ENCODE results near the gene EPHA3. TPM values are rescaled to one million over a fixed set of nuclear protein-coding genes. Genes with fewer than 3 reads are reported as not detected.

EPHA3 gene
- total and polyA plus RNA-seq, 10 of the 15 experiments (the other 5 are each of a cell fraction or from before 2014, with no cell fraction given), result 0.03 to 39.0 (median 0.07) TPM; not detected in 4

DNA sequence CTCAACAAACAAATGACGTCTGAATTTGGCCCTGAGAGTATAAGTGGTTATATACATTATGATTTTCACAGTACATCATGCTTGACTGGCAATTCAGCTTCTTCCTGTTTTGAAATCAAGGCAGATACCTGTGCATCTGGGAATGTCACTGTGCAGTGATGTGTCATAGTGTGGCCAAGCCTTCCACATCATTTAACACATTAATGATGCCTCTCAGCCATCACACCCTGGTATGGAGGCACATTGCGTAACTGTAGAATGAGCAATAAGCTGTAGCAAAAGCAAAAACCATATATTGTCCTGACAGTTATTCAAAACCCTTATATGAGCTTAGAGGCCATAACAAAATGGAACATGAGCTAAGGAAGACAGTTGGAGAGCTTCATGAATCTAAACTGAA is 246.0 kb downstream of the EPHA3 start:
- Histone ChIP-seq H2AFZ (ENCODE audit: control insufficient read depth, low read depth, low read length) (no peak overlapping the region), H4K20me1 (ENCODE audit: control insufficient read depth, insufficient read depth) (no peaks in the 10 kb centered on the region), H3K36me3 (ENCODE audit: control insufficient read depth in 2 of 2, insufficient read depth in 2 of 2, low read length in 1 of 2) (no peaks in the 10 kb centered on the region), H3K9me3 (replicated peaks; ENCODE audit: control insufficient read depth, insufficient read depth, low read length) (no peaks in the 10 kb centered on the region), H3K4me1 (ENCODE audit: control insufficient read depth, insufficient read depth, low read length) (no peaks in the 10 kb centered on the region), H3K4me2 (ENCODE audit: control insufficient read depth, insufficient read depth) (no peak overlapping the region), H3K27me3 (replicated peaks in 1 of 2; ENCODE audit: control insufficient read depth in 2 of 2, insufficient read depth in 2 of 2, low read length in 1 of 2) (no peaks in the 10 kb centered on the region), H3K27ac (ENCODE audit: control insufficient read depth, insufficient read depth) (no peak overlapping the region), H3K79me2 (ENCODE audit: control insufficient read depth, insufficient read depth, low read length) (no peaks in the 10 kb centered on the region), H3K4me3 (no peak overlapping the region), H3K9ac (ENCODE audit: control insufficient read depth, insufficient read depth, low read length) (no peak overlapping the region)
- CTCF ChIA-PET, result interaction anchor here (1.3 kb wide), 1 partner anchor 232 kb away, joined by 3 read pairs; no protein-coding TSS in a partner anchor
- FAIRE-seq, result no peak
- SMC1A ChIA-PET (ENCODE audit: uncharacterized antibody, unreplicated experiment), result interaction anchor here (0.9 kb wide), 1 partner anchor 122 kb away, joined by 3 read pairs; no protein-coding TSS in a partner anchor
- ATAC-seq, result no peak
- intact Hi-C loops (cut with micrococcal nuclease; ENCODE audit: unreplicated experiment), result no loop called here
- POLR2A ChIA-PET, result interaction anchor here (0.6 kb wide), 1 partner anchor 223 kb away, joined by 3 read pairs; no protein-coding TSS in a partner anchor
- in situ Hi-C loops (cut with MboI), result no loop called here
- no TSS peak for BruUV-seq (replicated peaks)
- RAD21 ChIA-PET (ENCODE audit: unreplicated experiment), result no interaction called here
- WGBS (ENCODE audit: insufficient coverage, insufficient replicate concordance, low lambda C conversion rate, missing lambda C conversion rate), result 43% methylated on average over 2 of the region's 2 CpGs
- no peak for DNase-seq (ENCODE audit: low read depth, low spot score)
- TF ChIP-seq SREBF2 (IDR thresholded peaks at IDR 0.05; ENCODE audit: low read length), result no peak
- TF ChIP-seq ZNF384 (IDR thresholded peaks at IDR 0.05; ENCODE audit: borderline replicate concordance, low read depth, low read length), result no peak
- no peak for TF ChIP-seq ZNF24 (IDR thresholded peaks at IDR 0.05)
- no peak for TF ChIP-seq IRF4 (IDR thresholded peaks at IDR 0.05; ENCODE audit: low read depth, low read length)
- TF ChIP-seq KAT2A (conservative IDR thresholded peaks at IDR 0.05; ENCODE audit: control insufficient read depth, low read depth, low read length), result no peak
- no peak for TF ChIP-seq CHD2 (IDR thresholded peaks at IDR 0.05; ENCODE audit: borderline replicate concordance, low read depth, low read length)
- no peak for TF ChIP-seq CREM (IDR thresholded peaks at IDR 0.05; ENCODE audit: low read depth)
- TF ChIP-seq CHD4 (IDR thresholded peaks at IDR 0.05), result no peak
- TF ChIP-seq RFX5 (IDR thresholded peaks at IDR 0.05; ENCODE audit: low read depth, low read length), result no peak

DNA sequence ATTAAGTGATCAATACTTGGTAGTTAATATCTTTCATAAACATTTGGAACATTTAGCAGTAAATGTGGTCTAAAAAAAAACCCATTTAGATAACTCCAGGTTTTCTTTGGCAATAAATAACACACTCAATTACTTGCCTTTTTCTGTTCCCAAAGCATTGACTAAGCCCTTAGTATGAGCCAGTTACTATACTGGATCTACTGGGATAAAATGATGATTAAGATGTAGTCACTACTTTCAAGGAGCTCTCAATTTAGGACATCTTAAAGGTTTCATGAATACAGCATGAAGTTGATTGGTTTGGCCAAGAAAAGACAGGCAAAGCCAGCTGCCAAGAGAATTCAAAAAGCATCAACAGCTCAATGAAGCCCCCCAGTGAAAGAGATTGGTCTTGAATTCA is 250.9 kb downstream of the EPHA3 start:
- Histone ChIP-seq H4K20me1 (ENCODE audit: control insufficient read depth, insufficient read depth) (no peaks in the 10 kb centered on the region), H3K9me3 (replicated peaks; ENCODE audit: control insufficient read depth, insufficient read depth, low read length) (no peaks in the 10 kb centered on the region), H3K36me3 (ENCODE audit: control insufficient read depth in 2 of 2, insufficient read depth in 2 of 2, low read length in 1 of 2) (no peaks in the 10 kb centered on the region), H3K27ac (ENCODE audit: control insufficient read depth, insufficient read depth) (no peak overlapping the region), H3K79me2 (ENCODE audit: control insufficient read depth, insufficient read depth, low read length) (no peaks in the 10 kb centered on the region), H3K9ac (ENCODE audit: control insufficient read depth, insufficient read depth, low read length) (no peak overlapping the region), H3K4me1 (ENCODE audit: control insufficient read depth, insufficient read depth, low read length) (no peaks in the 10 kb centered on the region), H3K27me3 (replicated peaks in 1 of 2; ENCODE audit: control insufficient read depth in 2 of 2, insufficient read depth in 2 of 2, low read length in 1 of 2) (no peaks in the 10 kb centered on the region), H2AFZ (ENCODE audit: control insufficient read depth, low read depth, low read length) (no peak overlapping the region), H3K4me2 (ENCODE audit: control insufficient read depth, insufficient read depth) (no peak overlapping the region), H3K4me3 (no peak overlapping the region)
- no peak for DNase-seq (ENCODE audit: low read depth, low spot score)
- POLR2A ChIA-PET, result no interaction called here
- CTCF ChIA-PET, result no interaction called here
- in situ Hi-C loops (cut with MboI) (no loop called here), intact Hi-C loops (cut with micrococcal nuclease; ENCODE audit: unreplicated experiment) (no loop called here)
- TF ChIP-seq BHLHE40 (IDR thresholded peaks at IDR 0.05; ENCODE audit: borderline replicate concordance in 1 of 2, low read depth in 2 of 2, low read length in 1 of 2), result no peak
- no peak for TF ChIP-seq RFX5 (IDR thresholded peaks at IDR 0.05; ENCODE audit: low read depth, low read length)
- no peak for TF ChIP-seq FOS (IDR thresholded peaks at IDR 0.05; ENCODE audit: borderline replicate concordance, extremely low read depth, insufficient read length)
- no peak for TF ChIP-seq BRCA1 (IDR thresholded peaks at IDR 0.05; ENCODE audit: low read depth, low read length)
- TF ChIP-seq POU2F2 (IDR thresholded peaks at IDR 0.05; ENCODE audit: borderline replicate concordance, low read depth, low read length), result no peak
- BruUV-seq (replicated peaks), result no TSS peak
- RAD21 ChIA-PET (ENCODE audit: unreplicated experiment), result no interaction called here
- SMC1A ChIA-PET (ENCODE audit: uncharacterized antibody, unreplicated experiment), result interaction anchor here (0.9 kb wide), 1 partner anchor 9 kb away, joined by 3 read pairs; no protein-coding TSS in a partner anchor
- no peak for FAIRE-seq
- ATAC-seq, result no peak

Measured in GM12878 (cell line).